AG04449 (cell line): ENCODE results near the gene FCN3.

ENCODE experiments used
- CTCF ChIA-PET: fragments of 350-600 bp; formaldehyde crosslinking; extraction: SDS; loops from one replicate; lab custom pipeline; 2021; ENCODE audit warnings: antibody characterized with exemption; lab: Yijun Ruan, JAX
- POLR2A ChIA-PET: fragments of 400-600, 350-600 bp; formaldehyde crosslinking; extraction: SDS; loops from one replicate; lab custom pipeline; 2020; ENCODE audit warnings: antibody characterized with exemption, inconsistent platforms; lab: Yijun Ruan, JAX
- DNase-seq: peaks from one replicate; pipeline ENCODE4 v3.0.0-alpha.2; 2010; ENCODE audit warnings: low read depth, low spot score
- H3K4me3 ChIP-seq: 2 replicates; pipeline ENCODE4 v1.5.1; 2011; ENCODE audit warnings: low read depth, mild to moderate bottlenecking, control low read depth, low read length
- CTCF ChIP-seq: IDR thresholded peaks from one replicate; pipeline ENCODE4 v1.5.1; 2011; ENCODE audit warnings: mild to moderate bottlenecking, moderate library complexity, low read length, control low read depth, inconsistent platforms; ENCODE audit not compliant: insufficient read depth; ENCODE audit errors: missing control alignments

The FCN3 gene

GRCh38 chr1:27343639-27344025 lies 31.0 kb downstream of the FCN3 start:
- no peak for TF ChIP-seq CTCF
- H3K4me3 ChIP-seq, result no peak overlapping the region
- ChIA-PET CTCF (interaction anchor here (0.7 to 8.2 kb wide), 6 partner anchors 10 to 43 kb away, joined by 3 to 100 read pairs (median 5); partner anchors contain the start of gene MAP3K6), POLR2A (no interaction called here)
- DNase-seq, result no peak

GRCh38 chr1:27342778-27343638 lies 31.6 kb downstream of the FCN3 start:
- DNase-seq, result no peak
- no peak overlapping the region for H3K4me3 ChIP-seq
- no peak for TF ChIP-seq CTCF
- ChIA-PET CTCF (interaction anchor here (0.7 to 8.2 kb wide), 6 partner anchors 10 to 42 kb away, joined by 3 to 100 read pairs (median 7); partner anchors contain the start of gene MAP3K6), POLR2A (interaction anchor here (0.9 kb wide), 1 partner anchor 11 kb away, joined by 3 read pairs; no protein-coding TSS in a partner anchor)

GRCh38 chr1:27342391-27342777 lies 32.2 kb downstream of the FCN3 start:
- TF ChIP-seq CTCF, result no peak
- CTCF ChIA-PET, result interaction anchor here (1.7 to 8.2 kb wide), 3 partner anchors 9 to 24 kb away, joined by 9 to 100 read pairs (median 69); partner anchors contain the start of gene MAP3K6
- DNase-seq, result no peak
- POLR2A ChIA-PET, result interaction anchor here (0.9 kb wide), 1 partner anchor 10 kb away, joined by 3 read pairs; no protein-coding TSS in a partner anchor
- no peak overlapping the region; the same call in 1 of the 2 replicates for H3K4me3 ChIP-seq

GRCh38 chr1:27341525-27342252 lies 32.9 kb downstream of the FCN3 start, which contains the start of gene SYTL1:
Gene SYTL1 (plus strand): TSS chr1:27342022. CDS start chr1:27345335, 3,313 bp downstream.
- no peak for TF ChIP-seq CTCF
- CTCF ChIA-PET, result interaction anchor here (0.8 to 8.2 kb wide), 6 partner anchors 8 to 321 kb away, joined by 3 to 100 read pairs (median 6); partner anchors contain the start of gene MAP3K6
- DNase-seq, result no peak
- POLR2A ChIA-PET, result interaction anchor here (0.8 kb wide), 1 partner anchor 54 kb away, joined by 3 read pairs; no protein-coding TSS in a partner anchor
- peak within 1 kb of the TSS; percentile 33 for H3K4me3 ChIP-seq

- CTCF ChIA-PET, result interaction anchor here (1.6 to 2.8 kb wide), 6 partner anchors 10 to 40 kb away, joined by 5 to 12 read pairs (median 8); partner anchors contain the start of gene MAP3K6
- H3K4me3 ChIP-seq, result no peak overlapping the region
- POLR2A ChIA-PET, result no interaction called here
- DNase-seq, result no peak
- no peak for TF ChIP-seq CTCF
Measured at GRCh38 chr1:27339213-27339612, 35.4 kb downstream of the FCN3 start.
